Activated CD8-positive, alpha-beta memory T cell treated with anti-CD3 and anti-CD28 coated beads, Interleukin-2, amount 50 U/mL, for 1 hour (primary cell): ENCODE results near the gene THADA.
"Not testable (repeated sequence)": the region's sequence is repeated elsewhere in the genome, so short reads cannot be mapped to it uniquely, and the experiment has no call there.

ENCODE experiments used
- DNase-seq: peaks from one replicate; pipeline ENCODE4 v3.0.0-alpha.2; 2020; ENCODE audit errors: extremely low read depth

Gene THADA

GRCh38 chr2:43605079-43605655 is 9.3 kb upstream of the THADA start:
- DNase-seq: no peak

- DNase-seq: no peak
These were observed 8.8 kb upstream of the THADA start for GRCh38 chr2:43604674-43605073.

- not testable (repeated sequence) for DNase-seq
These were observed 4.8 kb upstream of the THADA start for GRCh38 chr2:43600596-43600995.

- no peak for DNase-seq
These were observed 963 bp downstream of the THADA start for GRCh38 chr2:43594875-43595274.

GRCh38 chr2:43593254-43593653 is 2.6 kb downstream of the THADA start:
- DNase-seq: no peak

GRCh38 chr2:43592443-43592842 is 3.4 kb downstream of the THADA start:
- DNase-seq: no peak

GRCh38 chr2:43585708-43586107 is 10.1 kb downstream of the THADA start:
- no peak for DNase-seq

- DNase-seq: no peak
These were observed 16.4 kb downstream of the THADA start for GRCh38 chr2:43579275-43579981.

- no peak for DNase-seq
These were observed 18.6 kb downstream of the THADA start for GRCh38 chr2:43576981-43577892.

GRCh38 chr2:43572244-43572643 is 23.6 kb downstream of the THADA start:
- DNase-seq: no peak

GRCh38 chr2:43569921-43570320 is 25.9 kb downstream of the THADA start:
- no peak for DNase-seq

GRCh38 chr2:43568228-43568627 is 27.6 kb downstream of the THADA start:
- DNase-seq: no peak

GRCh38 chr2:43566461-43566729 is 29.4 kb downstream of the THADA start:
- no peak for DNase-seq

GRCh38 chr2:43563679-43564078 is 32.2 kb downstream of the THADA start:
- DNase-seq: no peak

GRCh38 chr2:43560231-43560547 is 35.6 kb downstream of the THADA start:
- DNase-seq: no peak

GRCh38 chr2:43559391-43560230 is 36.2 kb downstream of the THADA start:
- no peak for DNase-seq

- DNase-seq: no peak
These were observed 38.6 kb downstream of the THADA start for GRCh38 chr2:43557196-43557595.

GRCh38 chr2:43556256-43556655 is 39.6 kb downstream of the THADA start:
- DNase-seq: no peak

- no peak for DNase-seq
These were observed 42.4 kb downstream of the THADA start for GRCh38 chr2:43553341-43553855.

GRCh38 chr2:43551990-43552389 is 43.8 kb downstream of the THADA start:
- no peak for DNase-seq

GRCh38 chr2:43548381-43548780 is 47.5 kb downstream of the THADA start:
- DNase-seq: not testable (repeated sequence)
